Fibroblast of mammary gland (primary cell): ENCODE data around the gene MAP3K13.

Source experiments
- DNase-seq: peaks from one replicate; pipeline ENCODE4 v3.0.0-alpha.2; 2010; ENCODE audit warnings: low read depth
- H3K4me3 ChIP-seq: 2 replicates; pipeline ENCODE4 v1.5.1; 2011; ENCODE audit warnings: low read depth, mild to moderate bottlenecking, low read length, moderate library complexity; ENCODE audit not compliant: control insufficient read depth
- TF ChIP-seq, protein P1 (sequence below): conservative IDR thresholded peaks from 2 replicates; pipeline ENCODE4 v1.5.1; 2011; ENCODE audit warnings: low read depth, low read length, inconsistent platforms; ENCODE audit not compliant: control insufficient read depth, insufficient read depth

The MAP3K13 gene

DNA sequence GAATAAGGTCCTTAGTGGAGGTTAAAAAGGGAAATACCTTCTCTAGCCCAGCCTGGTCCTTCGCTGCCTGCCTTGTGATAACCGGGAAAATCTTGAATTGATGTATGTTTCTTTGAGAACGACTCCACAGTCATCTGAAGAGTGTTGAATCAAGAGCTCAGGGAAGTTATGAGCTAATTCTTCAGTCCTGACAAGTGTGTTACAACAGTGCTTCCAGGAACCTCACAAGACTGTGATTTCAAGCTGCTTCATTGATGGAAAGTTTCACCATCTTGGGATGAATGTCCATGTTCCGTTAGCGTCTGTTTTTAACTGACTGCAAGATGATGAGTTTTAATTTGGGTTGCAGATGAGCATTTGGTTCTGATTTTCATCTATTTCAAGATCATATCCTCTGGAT, 123.5 kb downstream of the MAP3K13 start:
- DNase-seq = no peak
- TF ChIP-seq, protein P1, sequence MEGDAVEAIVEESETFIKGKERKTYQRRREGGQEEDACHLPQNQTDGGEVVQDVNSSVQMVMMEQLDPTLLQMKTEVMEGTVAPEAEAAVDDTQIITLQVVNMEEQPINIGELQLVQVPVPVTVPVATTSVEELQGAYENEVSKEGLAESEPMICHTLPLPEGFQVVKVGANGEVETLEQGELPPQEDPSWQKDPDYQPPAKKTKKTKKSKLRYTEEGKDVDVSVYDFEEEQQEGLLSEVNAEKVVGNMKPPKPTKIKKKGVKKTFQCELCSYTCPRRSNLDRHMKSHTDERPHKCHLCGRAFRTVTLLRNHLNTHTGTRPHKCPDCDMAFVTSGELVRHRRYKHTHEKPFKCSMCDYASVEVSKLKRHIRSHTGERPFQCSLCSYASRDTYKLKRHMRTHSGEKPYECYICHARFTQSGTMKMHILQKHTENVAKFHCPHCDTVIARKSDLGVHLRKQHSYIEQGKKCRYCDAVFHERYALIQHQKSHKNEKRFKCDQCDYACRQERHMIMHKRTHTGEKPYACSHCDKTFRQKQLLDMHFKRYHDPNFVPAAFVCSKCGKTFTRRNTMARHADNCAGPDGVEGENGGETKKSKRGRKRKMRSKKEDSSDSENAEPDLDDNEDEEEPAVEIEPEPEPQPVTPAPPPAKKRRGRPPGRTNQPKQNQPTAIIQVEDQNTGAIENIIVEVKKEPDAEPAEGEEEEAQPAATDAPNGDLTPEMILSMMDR = no peak
- H3K4me3 ChIP-seq = no peak overlapping the region

DNA sequence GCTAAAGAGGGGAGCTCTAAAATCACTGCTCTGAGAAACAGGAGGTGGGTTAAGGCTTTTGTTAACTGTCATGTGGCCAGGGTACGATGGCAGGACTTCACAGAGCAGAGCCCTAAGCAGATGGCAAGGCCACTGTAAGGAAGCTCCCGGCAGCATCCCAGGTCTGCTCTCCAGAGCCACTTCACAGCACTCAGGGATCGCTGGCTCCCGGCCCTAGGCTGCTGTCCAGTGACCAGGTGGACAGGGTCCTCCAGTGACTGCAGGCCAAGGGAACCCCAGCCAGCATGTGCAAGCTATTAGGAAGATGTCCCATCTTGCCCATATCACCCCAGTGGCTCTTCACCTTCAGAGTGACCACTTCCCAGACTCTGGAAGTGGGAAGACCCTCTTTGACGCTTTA, 125.5 kb downstream of the MAP3K13 start:
- TF ChIP-seq, protein P1 = no peak
- no peak overlapping the region for H3K4me3 ChIP-seq
- DNase-seq = no peak

DNA sequence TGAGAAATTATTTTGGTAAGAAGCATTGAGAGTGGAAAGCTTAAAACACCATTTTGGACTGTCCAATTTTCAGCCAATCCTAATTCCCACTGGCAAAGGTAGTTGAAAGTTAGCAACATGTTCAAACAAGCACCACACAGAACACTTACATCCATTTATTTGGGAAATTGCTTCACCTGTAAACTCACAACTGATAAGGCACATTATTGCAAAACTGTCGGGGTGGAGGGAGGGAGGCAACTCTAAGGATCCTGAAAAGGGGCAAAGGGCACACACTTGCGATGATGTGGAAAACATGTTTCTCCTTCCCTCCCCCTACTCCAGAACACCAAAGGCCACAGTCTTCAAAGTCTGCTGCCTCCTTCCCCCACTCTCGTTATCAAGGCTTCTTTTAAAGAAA, 126.5 kb downstream of the MAP3K13 start:
- no peak overlapping the region for H3K4me3 ChIP-seq
- TF ChIP-seq, protein P1 = no peak
- DNase-seq = no peak

DNA sequence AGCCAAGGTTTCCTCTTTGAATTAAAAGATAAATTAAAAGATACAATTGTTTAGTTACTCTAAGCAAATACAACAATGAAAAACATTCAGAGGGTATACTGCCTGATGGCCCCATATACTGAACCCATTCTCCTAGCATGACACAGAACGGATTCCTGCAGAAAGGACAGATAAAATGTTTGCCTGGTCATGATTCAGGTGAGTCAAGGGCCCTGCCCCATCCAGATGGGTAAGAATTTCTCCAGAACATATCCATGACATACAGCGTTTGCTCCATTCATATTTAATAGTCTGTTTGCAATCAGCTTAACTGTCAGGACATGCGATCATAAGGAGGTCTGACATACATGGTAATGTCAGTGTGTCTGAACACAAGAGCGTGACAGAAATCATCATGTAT, 127.3 kb downstream of the MAP3K13 start:
- no peak overlapping the region for H3K4me3 ChIP-seq
- DNase-seq = no peak
- TF ChIP-seq, protein P1 = no peak

DNA sequence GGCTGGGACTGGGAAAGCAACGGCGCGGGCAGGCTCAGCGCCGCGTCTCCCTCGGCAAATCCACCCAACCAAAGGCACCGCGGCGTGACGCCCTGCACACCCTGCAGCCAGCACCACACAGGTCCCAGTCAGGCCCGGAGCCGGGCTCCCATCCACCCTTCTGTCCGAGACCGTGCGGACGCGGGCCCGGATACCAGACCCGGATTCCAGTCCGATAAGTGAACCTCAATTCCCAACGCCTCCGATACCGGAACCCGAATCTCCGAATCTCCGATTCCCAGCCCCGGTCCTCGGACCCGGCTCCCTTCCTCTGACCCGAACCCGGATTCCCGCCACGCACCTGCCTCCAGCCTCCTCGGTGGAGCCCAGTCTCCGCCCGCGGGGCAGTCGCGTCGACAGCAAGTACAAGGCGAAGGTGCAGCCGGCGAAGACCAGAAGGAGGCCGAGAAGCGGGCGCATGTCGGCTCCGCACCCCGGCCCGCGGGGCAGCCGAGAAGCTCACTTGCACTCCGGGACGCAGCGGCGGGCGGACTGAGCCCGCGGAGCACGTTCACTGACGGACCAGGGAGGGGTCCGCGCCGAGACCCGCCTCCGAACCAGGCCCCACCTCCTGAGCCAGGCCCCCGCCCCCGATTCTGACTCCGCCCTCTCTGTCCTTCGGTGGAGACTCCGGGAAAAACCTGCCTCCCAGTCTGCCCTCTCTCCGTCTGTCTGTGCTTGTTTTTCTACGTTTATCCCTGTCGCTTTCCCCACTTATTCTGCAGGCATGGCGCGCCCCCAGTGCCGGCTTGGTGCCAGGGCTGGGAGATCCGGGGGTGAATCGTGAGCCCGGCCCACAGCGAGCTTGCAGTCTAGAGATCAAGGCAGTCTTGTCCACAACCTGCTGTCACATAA, 135.8 kb downstream of the MAP3K13 start, which contains the start of gene TMEM41A:
Gene TMEM41A (minus strand): TSS at position 533 of the 894 bp plus-strand sequence. CDS start 74 bp downstream, at position 459.
- peak; percentile 84 for DNase-seq
- peak within 1 kb of the TSS; percentile 92 for H3K4me3 ChIP-seq
- TF ChIP-seq, protein P1 = no peak

DNA sequence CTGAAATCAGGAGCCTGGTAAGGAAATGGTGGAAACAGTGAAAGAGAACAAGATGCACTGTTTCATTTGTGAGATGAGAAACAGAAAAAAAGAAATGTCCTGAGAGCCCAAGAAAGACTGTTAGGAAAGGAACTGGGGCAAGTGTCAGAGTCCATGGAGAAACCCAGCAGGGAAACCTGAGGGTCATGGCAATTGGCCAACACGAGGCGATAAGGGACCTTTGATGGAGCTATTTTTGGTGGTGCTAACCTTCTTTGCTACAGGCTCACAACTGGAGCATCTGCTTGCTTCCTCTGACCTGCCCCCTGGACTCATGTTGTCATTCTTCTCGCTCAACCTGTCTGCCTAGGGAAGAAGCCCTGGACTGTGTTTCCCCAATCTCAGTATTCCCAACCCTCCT, 140.1 kb downstream of the MAP3K13 start:
- no peak for DNase-seq
- TF ChIP-seq, protein P1 = no peak
- H3K4me3 ChIP-seq = no peak overlapping the region

DNA sequence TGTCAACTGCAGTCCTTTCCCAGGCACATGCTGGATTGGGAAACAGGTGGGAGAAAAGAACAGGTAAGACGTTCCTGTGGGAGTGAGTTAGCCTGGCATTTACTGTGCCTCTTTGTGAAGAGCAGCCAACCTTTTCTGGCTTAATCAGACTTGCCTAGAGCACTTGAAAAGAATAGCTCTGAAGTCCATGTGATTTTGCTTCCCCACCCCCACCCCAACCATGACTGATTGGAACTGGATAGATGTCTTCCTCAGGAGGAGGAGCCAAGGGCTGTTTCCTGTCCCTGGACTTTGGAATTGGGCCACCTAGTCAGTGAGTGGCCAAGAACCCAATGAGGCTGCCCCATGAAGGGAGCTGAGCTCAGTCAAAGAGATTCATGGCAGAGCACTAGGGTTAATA, 140.6 kb downstream of the MAP3K13 start:
- no peak for DNase-seq
- TF ChIP-seq, protein P1 = no peak
- no peak overlapping the region for H3K4me3 ChIP-seq
